Panc1 (cell line): ENCODE measurements around the gene PAPSS1.

Source experiments
- CTCF ChIP-seq: fragments of 450-650 bp; IDR thresholded peaks from 2 replicates; pipeline ENCODE4 v1.5.1; 2017; ENCODE audit warnings: mild to moderate bottlenecking
- POLR2AphosphoS5 ChIP-seq: IDR thresholded peaks from 2 replicates; pipeline ENCODE4 v1.6.1; 2012; ENCODE audit warnings: mild to moderate bottlenecking, low read depth, low read length, moderate library complexity
- REST ChIP-seq, 2 experiments: IDR thresholded peaks; 2 replicates each; pipeline ENCODE4 v1.6.1; 2011 to 2012; ENCODE audit warnings: low read depth in 2 of 2, control low read depth in 1 of 2, low read length in 1 of 2, mild to moderate bottlenecking in 1 of 2, moderate library complexity in 1 of 2; ENCODE audit not compliant: insufficient read depth in 1 of 2
- SIN3A ChIP-seq: IDR thresholded peaks from 2 replicates; pipeline ENCODE4 v1.6.1; 2012; ENCODE audit warnings: low read depth, mild to moderate bottlenecking, low read length, moderate library complexity, borderline replicate concordance; ENCODE audit not compliant: insufficient read depth
- TCF7L2 ChIP-seq: IDR thresholded peaks from 2 replicates; pipeline ENCODE4 v1.6.1; 2011; ENCODE audit warnings: mild to moderate bottlenecking, low read depth, low read length, inconsistent platforms

- TF ChIP-seq CTCF (no peak), REST (IDR thresholded peaks at IDR 0.05; ENCODE audit: insufficient read depth in 1 of 2, low read depth in 2 of 2, low read length in 1 of 2) (no peak), POLR2AphosphoS5 (no peak), SIN3A (no peak), TCF7L2 (no peak)
Observed at GRCh38 chr4:107630185-107630705, 89.8 kb downstream of the PAPSS1 start.
